ENCODE data around the gene C3orf18. TPM values are rescaled to one million over a fixed set of nuclear protein-coding genes. Genes with fewer than 3 reads are reported as not detected.
A peak's percentile ranks its signal among the peaks of the same experiment; 100 is the strongest.
"Not testable (repeated sequence)": the region's sequence is repeated elsewhere in the genome, so short reads cannot be mapped to it uniquely, and the experiment has no call there.

C3orf18 gene
- total RNA-seq, 1 donor from 2014 or later, result 12.7 TPM

DNA sequence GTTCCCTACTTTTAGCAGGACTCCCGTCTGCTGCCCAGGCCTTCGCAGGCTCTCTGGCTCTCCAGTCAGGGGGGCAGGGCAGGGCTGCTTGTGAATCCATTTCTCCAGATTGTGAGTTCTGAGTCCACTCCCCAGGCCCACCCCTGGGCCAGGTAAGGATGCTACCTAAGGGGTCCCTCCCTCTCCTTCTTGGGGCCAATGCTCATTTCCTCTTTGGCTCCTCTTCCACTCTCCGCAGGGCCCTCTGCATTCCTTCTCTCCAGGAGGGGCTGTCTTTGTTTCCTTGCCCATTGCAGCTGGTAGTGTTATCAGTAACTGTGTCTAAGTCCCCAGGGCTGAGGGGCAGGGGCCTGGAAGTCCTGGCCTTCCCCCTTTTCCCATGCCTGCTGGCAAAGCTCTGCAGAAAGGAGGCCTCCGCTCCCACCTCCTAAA is 51.1 kb downstream of the C3orf18 start:
- Mint-ChIP-seq H3K4me3 (peak overlapping the region; percentile 54), H3K9me3 (no peaks in the 10 kb centered on the region), H3K36me3 (ENCODE audit: low read depth) (no peaks in the 10 kb centered on the region), H3K27ac (ENCODE audit: unreplicated experiment) (no peak overlapping the region), H3K27me3 (ENCODE audit: low read depth) (peaks cover 4% of the 10 kb centered on the region), H3K4me1 (peaks cover 44% of the 10 kb centered on the region)
- TF ChIP-seq, protein P1, sequence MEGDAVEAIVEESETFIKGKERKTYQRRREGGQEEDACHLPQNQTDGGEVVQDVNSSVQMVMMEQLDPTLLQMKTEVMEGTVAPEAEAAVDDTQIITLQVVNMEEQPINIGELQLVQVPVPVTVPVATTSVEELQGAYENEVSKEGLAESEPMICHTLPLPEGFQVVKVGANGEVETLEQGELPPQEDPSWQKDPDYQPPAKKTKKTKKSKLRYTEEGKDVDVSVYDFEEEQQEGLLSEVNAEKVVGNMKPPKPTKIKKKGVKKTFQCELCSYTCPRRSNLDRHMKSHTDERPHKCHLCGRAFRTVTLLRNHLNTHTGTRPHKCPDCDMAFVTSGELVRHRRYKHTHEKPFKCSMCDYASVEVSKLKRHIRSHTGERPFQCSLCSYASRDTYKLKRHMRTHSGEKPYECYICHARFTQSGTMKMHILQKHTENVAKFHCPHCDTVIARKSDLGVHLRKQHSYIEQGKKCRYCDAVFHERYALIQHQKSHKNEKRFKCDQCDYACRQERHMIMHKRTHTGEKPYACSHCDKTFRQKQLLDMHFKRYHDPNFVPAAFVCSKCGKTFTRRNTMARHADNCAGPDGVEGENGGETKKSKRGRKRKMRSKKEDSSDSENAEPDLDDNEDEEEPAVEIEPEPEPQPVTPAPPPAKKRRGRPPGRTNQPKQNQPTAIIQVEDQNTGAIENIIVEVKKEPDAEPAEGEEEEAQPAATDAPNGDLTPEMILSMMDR (conservative IDR thresholded peaks at IDR 0.05), result no peak
- DNase-seq (ENCODE audit: low read depth, low spot score), result no peak

DNA sequence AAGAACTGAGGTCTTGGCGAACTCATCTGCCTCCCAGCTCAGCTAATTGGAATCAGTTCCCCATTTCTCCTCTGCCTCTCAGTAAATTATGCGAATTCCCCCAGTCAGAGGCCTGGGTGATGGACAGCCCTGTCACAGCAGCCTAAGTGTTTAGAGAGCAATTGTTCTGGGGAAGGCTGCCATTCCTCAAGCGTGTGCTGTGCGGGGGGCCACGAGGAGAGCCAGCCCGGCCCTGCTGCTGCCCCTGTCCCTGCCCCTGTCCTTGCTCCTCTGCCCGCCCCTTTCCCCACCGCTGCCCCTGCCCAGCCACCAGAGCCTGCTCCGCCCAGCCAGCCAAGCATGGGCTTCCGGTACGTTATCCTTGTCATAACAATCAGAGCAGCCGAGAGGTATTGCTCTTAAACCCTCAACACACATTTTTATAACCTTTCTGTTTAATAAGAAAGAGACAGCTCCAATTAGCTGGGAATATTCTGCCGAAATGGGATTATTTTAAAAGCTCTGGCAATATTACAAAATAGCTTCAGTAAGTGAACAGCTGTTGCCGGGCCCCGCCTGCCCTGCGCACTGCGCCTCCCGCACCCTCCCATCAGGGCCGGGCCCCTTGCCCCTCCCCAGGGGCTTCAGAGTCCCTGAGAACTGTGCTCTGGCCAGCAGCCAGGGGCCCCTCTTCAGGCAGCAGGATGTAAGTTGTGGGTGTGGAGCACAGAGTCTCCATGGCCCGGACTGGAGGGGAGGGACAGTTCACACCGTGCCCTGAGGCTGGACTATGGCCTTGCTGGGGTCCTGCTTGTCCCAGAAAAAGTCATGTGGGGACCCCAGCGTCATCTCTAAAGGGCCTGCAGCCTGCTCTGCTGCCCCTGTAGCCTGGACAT is 51.7 kb downstream of the C3orf18 start:
- Mint-ChIP-seq H3K4me1 (peaks cover 44% of the 10 kb centered on the region), H3K4me3 (peak overlapping the region; percentile 77), H3K9me3 (no peaks in the 10 kb centered on the region), H3K36me3 (ENCODE audit: low read depth) (no peaks in the 10 kb centered on the region), H3K27ac (ENCODE audit: unreplicated experiment) (peak overlapping the region; percentile 35), H3K27me3 (ENCODE audit: low read depth) (peaks cover 3% of the 10 kb centered on the region)
- peak; percentile 53 for DNase-seq (ENCODE audit: low read depth, low spot score)
- TF ChIP-seq, protein P1 (conservative IDR thresholded peaks at IDR 0.05), result no peak

DNA sequence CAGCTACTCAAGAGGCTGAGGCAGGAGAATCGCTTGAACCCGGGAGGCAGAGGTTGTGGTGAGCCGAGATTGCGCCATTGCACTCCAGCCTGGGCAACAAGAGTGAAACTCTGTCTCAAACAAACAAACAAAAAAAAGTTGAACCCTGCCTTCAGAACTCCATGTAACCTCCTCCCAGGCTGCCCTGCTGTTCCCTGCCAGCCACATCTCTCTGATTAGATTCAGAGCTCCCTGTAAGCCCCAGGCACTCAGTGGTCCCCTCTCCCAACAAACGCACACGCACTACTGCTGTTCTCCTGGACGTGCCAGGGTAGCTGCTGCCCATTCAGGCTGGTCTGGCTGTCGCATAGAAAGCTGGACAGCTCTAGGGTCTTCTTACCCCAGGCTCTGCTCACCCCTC is 54.6 kb downstream of the C3orf18 start:
- not testable (repeated sequence) for H3K27ac Mint-ChIP-seq (ENCODE audit: unreplicated experiment); H3K4me3 Mint-ChIP-seq; H3K27me3 Mint-ChIP-seq (ENCODE audit: low read depth); H3K36me3 Mint-ChIP-seq (ENCODE audit: low read depth); DNase-seq (ENCODE audit: low read depth, low spot score); H3K9me3 Mint-ChIP-seq
- H3K4me1 Mint-ChIP-seq, result peaks cover 33% of the 10 kb centered on the region

DNA sequence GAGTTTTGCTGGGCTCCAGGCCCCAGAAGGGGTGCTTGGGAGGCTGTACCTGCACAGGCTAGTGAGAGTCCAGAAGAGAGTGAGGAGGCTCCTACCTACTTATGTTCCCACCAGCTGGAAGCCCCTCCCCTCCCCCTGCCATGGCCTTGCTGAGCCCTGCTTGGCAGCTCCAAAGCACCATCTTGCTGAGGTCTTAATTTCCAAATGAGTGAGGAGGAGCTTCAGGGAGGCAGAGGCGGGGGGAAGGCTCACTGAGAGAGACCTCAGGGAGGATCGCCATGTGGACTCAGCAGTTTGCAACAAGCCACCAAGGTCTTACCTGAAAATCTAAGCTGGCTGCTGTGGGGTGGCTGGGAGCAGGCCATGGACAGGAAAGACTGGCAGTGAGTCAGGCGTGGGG is 55.4 kb downstream of the C3orf18 start:
- H3K4me1 Mint-ChIP-seq, result peaks cover 29% of the 10 kb centered on the region
- no peak overlapping the region for H3K4me3 Mint-ChIP-seq
- no peak for DNase-seq (ENCODE audit: low read depth, low spot score)
- H3K9me3 Mint-ChIP-seq, result no peaks in the 10 kb centered on the region
- H3K27me3 Mint-ChIP-seq (ENCODE audit: low read depth), result peaks cover 3% of the 10 kb centered on the region
- no peaks in the 10 kb centered on the region for H3K36me3 Mint-ChIP-seq (ENCODE audit: low read depth)
- TF ChIP-seq, protein P1 (conservative IDR thresholded peaks at IDR 0.05), result no peak
- H3K27ac Mint-ChIP-seq (ENCODE audit: unreplicated experiment), result no peak overlapping the region

DNA sequence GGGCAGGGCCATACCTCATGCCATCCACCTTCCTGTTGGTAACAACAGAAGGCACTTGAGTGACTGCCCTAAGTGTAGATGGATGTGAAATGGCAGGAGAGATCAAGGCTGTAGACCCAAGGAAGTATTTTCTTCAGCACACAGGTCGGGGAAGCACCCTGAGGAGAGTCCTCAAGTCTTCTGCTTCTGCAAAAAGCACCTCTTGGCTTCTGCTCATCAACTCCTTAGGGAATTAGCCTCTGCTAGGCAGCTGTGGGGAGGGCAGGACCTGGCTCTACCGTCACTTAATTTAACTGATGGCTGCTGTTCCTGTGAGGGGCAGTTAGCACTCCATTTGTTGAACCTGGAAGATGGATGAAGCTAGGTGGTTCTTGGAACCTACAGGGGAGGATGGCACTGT is 57.2 kb downstream of the C3orf18 start:
- Mint-ChIP-seq H3K4me1 (peaks cover 12% of the 10 kb centered on the region), H3K27ac (ENCODE audit: unreplicated experiment) (peak overlapping the region; percentile 78), H3K36me3 (ENCODE audit: low read depth) (no peaks in the 10 kb centered on the region), H3K27me3 (ENCODE audit: low read depth) (peaks cover 4% of the 10 kb centered on the region), H3K4me3 (no peak overlapping the region), H3K9me3 (no peaks in the 10 kb centered on the region)
- DNase-seq (ENCODE audit: low read depth, low spot score), result no peak
- TF ChIP-seq, protein P1 (conservative IDR thresholded peaks at IDR 0.05), result no peak

DNA sequence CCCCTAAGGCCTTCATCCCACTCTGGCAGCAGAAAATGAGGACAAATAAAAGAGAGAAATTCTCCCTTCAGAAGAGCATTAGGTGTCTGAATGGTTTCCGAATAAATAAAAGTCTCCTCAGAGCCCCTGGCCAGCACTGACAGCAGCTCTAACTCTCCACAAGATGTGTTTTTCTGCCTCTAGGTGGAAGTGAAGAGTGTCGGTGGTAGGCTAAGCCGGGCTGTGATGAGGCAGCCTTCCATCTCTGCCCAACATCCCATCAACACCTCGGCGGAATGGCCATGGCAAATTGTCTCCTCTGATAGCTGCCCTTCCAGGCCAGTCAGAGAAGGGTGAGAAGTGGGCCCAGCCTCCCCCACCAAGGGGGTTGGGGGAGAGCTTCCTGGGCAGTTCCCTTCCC is 57.8 kb downstream of the C3orf18 start:
- H3K27me3 Mint-ChIP-seq (ENCODE audit: low read depth), result peaks cover 6% of the 10 kb centered on the region
- DNase-seq (ENCODE audit: low read depth, low spot score), result no peak
- no peak overlapping the region for H3K4me3 Mint-ChIP-seq
- H3K9me3 Mint-ChIP-seq, result no peaks in the 10 kb centered on the region
- peaks cover 6% of the 10 kb centered on the region for H3K4me1 Mint-ChIP-seq
- no peak overlapping the region for H3K27ac Mint-ChIP-seq (ENCODE audit: unreplicated experiment)
- no peaks in the 10 kb centered on the region for H3K36me3 Mint-ChIP-seq (ENCODE audit: low read depth)
- TF ChIP-seq, protein P1 (conservative IDR thresholded peaks at IDR 0.05), result no peak

All from neural crest cell (in vitro differentiated cells).